ENCODE results near the gene C9orf153. TPM values are rescaled to one million over a fixed set of nuclear protein-coding genes. Genes with fewer than 3 reads are reported as not detected.

The C9orf153 gene
- total RNA-seq: 0.94 TPM in 1 of 2 replicates, not detected in the other

GRCh38 chr9:86259557-86259956 lies at the start of gene C9orf153:
TSS of gene C9orf153 (minus strand) at chr9:86259657. CDS start at chr9:86229603, 30,054 bp downstream.

GRCh38 chr9:86282077-86282978 lies 22.9 kb upstream of the C9orf153 start, which contains the start of gene ISCA1:
TSS of gene ISCA1 (minus strand) at chr9:86282538. CDS start at chr9:86282458, 80 bp downstream.

Other genes with a start within 250 kb of the C9orf153 start
- 35.1 TPM in 2 replicates for gene GOLM1, start 160.1 kb downstream of the C9orf153 start, total RNA-seq
- 16.2 and 25.2 TPM in 2 replicates for gene ISCA1, start 22.9 kb upstream of the C9orf153 start, total RNA-seq
- 21.0 and 43.5 TPM in 2 replicates for gene TUT7, start 94.8 kb upstream of the C9orf153 start, total RNA-seq